ENCODE measurements around the gene SREBF1.

Gene SREBF1

DNA sequence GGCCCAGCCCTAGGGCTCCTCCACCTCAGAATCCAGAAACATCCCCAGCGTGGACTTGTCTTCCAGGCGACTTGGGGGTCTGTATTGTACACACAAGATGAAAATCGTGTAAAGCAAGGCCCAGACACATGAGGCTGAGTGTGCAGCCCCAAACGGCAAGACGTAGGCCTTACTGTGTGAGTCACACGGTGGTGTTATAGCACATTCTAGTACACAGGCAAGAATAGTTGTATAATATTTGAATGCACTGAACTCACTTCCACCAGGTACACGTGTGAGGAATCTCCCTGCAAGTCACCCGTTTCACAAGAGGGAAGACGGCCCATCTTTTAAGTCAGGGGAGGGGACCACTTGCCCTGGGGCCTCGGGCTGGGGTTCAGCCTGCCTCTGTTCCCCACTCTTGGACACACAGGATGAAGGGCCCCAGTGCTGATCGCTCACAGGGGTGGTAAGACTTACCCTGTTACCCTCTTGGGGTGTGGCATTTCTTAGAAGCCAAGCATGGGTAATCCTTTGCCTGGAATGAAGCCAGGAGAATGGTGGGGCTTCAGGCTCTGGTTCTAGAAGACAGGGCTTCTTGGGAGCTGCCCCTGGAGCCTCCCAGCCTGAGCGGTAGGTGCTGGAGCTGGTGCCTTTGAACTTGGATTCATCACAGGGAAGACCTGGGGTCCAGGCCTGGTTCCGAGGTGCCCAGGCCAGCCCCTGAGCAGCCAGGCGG is 71.3 kb downstream of the SREBF1 start:
- peaks cover 16% of the 10 kb centered on the region; the same call in 1 of the 2 replicates for H3K36me3 ChIP-seq (ENCODE audit: insufficient read depth, low read length)
- peaks cover 27% of the 10 kb centered on the region for H4K20me1 ChIP-seq (ENCODE audit: insufficient read depth, low read length, poor library complexity, severe bottlenecking)
- H3K4me1 ChIP-seq (ENCODE audit: insufficient read depth, low read length, poor library complexity, severe bottlenecking), result peaks cover 96% of the 10 kb centered on the region
- H3K4me2 ChIP-seq (ENCODE audit: low read depth, low read length, poor library complexity, severe bottlenecking), result peak overlapping the region; percentile 78
- peaks cover 84% of the 10 kb centered on the region for H3K79me2 ChIP-seq (ENCODE audit: insufficient read depth, low read length)
- no peaks in the 10 kb centered on the region for H3K27me3 ChIP-seq (ENCODE audit: insufficient read depth, low read length, poor library complexity, severe bottlenecking)
- TF ChIP-seq, protein P1, sequence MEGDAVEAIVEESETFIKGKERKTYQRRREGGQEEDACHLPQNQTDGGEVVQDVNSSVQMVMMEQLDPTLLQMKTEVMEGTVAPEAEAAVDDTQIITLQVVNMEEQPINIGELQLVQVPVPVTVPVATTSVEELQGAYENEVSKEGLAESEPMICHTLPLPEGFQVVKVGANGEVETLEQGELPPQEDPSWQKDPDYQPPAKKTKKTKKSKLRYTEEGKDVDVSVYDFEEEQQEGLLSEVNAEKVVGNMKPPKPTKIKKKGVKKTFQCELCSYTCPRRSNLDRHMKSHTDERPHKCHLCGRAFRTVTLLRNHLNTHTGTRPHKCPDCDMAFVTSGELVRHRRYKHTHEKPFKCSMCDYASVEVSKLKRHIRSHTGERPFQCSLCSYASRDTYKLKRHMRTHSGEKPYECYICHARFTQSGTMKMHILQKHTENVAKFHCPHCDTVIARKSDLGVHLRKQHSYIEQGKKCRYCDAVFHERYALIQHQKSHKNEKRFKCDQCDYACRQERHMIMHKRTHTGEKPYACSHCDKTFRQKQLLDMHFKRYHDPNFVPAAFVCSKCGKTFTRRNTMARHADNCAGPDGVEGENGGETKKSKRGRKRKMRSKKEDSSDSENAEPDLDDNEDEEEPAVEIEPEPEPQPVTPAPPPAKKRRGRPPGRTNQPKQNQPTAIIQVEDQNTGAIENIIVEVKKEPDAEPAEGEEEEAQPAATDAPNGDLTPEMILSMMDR (conservative IDR thresholded peaks at IDR 0.05; ENCODE audit: low read length), result no peak
- no peak for TF ChIP-seq EZH2phosphoT487 (IDR thresholded peaks at IDR 0.05; ENCODE audit: borderline replicate concordance)
- no peak overlapping the region for H3K4me3 ChIP-seq (ENCODE audit: low read length, poor library complexity, severe bottlenecking)
- H2AFZ ChIP-seq (ENCODE audit: low read length), result no peak overlapping the region
- no peaks in the 10 kb centered on the region for H3K9me2 ChIP-seq (replicated peaks; ENCODE audit: low read depth, low read length)
- peaks cover 25% of the 10 kb centered on the region for H3F3A ChIP-seq (ENCODE audit: low read depth)
- H3K9me3 ChIP-seq (ENCODE audit: insufficient read depth, low read depth, low read length), result no peaks in the 10 kb centered on the region
- peak overlapping the region; percentile 61 for H3K9ac ChIP-seq (ENCODE audit: low read depth, low read length, poor library complexity, severe bottlenecking)

DNA sequence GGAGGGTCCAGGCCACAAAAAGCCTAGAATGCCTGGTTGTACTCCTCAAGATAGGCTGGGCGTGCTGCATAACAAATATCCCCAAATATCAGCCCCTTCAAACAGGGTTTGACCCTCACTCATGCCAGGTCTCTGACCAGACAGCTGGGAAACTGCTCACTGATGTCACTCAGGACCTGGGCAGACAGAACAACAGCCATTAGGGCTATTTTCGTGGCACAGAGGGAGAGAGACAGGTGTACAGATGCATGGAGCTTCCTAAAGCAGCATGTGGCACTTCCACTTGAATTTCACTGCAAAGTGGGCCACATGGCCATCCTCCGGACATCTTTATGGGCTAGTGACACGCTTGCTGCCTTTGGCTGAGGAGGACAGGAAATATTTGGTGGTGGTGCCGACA is 73.1 kb downstream of the SREBF1 start:
- peaks cover 85% of the 10 kb centered on the region for H3K79me2 ChIP-seq (ENCODE audit: insufficient read depth, low read length)
- peaks cover 25% of the 10 kb centered on the region for H3F3A ChIP-seq (ENCODE audit: low read depth)
- peaks cover 11% of the 10 kb centered on the region for H4K20me1 ChIP-seq (ENCODE audit: insufficient read depth, low read length, poor library complexity, severe bottlenecking)

DNA sequence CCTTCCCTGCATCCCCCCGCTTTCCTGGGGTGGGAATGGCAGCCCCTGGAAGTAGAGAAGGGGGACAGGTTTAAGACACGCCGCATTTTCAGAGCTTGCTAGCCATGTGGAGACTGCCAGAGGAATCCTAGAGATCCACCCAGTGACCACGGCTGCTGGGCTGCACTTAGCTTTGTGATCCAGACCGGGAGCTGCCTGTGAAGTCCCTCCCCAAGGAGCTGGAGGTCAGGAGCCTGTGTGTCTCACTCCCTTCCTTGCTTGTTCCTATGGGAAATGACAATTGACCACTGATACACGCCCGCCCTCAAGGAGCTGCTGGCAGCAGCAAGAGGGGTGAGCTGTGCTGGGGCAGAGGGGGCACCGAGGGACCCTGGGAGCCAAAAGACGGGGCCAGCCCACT is 73.7 kb downstream of the SREBF1 start:
- TF ChIP-seq, protein P1 (conservative IDR thresholded peaks at IDR 0.05; ENCODE audit: low read length), result no peak
- no peak for TF ChIP-seq EZH2phosphoT487 (IDR thresholded peaks at IDR 0.05; ENCODE audit: borderline replicate concordance)
- no peak overlapping the region for H2AFZ ChIP-seq (ENCODE audit: low read length)
- H4K20me1 ChIP-seq (ENCODE audit: insufficient read depth, low read length, poor library complexity, severe bottlenecking), result peaks cover 11% of the 10 kb centered on the region
- H3K36me3 ChIP-seq (ENCODE audit: insufficient read depth, low read length), result peaks cover 23% of the 10 kb centered on the region; the same call in 1 of the 2 replicates
- H3K4me3 ChIP-seq (ENCODE audit: low read length, poor library complexity, severe bottlenecking), result peak overlapping the region; percentile 43
- H3F3A ChIP-seq (ENCODE audit: low read depth), result peaks cover 25% of the 10 kb centered on the region
- H3K4me2 ChIP-seq (ENCODE audit: low read depth, low read length, poor library complexity, severe bottlenecking), result peak overlapping the region; percentile 78
- no peaks in the 10 kb centered on the region for H3K27me3 ChIP-seq (ENCODE audit: insufficient read depth, low read length, poor library complexity, severe bottlenecking)
- H3K9me3 ChIP-seq (ENCODE audit: insufficient read depth, low read depth, low read length), result no peaks in the 10 kb centered on the region
- no peaks in the 10 kb centered on the region for H3K9me2 ChIP-seq (replicated peaks; ENCODE audit: low read depth, low read length)
- peak overlapping the region; percentile 61 for H3K9ac ChIP-seq (ENCODE audit: low read depth, low read length, poor library complexity, severe bottlenecking)
- H3K79me2 ChIP-seq (ENCODE audit: insufficient read depth, low read length), result peaks cover 85% of the 10 kb centered on the region
- H3K4me1 ChIP-seq (ENCODE audit: insufficient read depth, low read length, poor library complexity, severe bottlenecking), result peaks cover 98% of the 10 kb centered on the region

More for the DNA sequence above, 73.1 kb downstream of the SREBF1 start:
- H3K9ac ChIP-seq (ENCODE audit: low read depth, low read length, poor library complexity, severe bottlenecking), result peak overlapping the region; percentile 61
- H3K4me1 ChIP-seq (ENCODE audit: insufficient read depth, low read length, poor library complexity, severe bottlenecking), result peaks cover 98% of the 10 kb centered on the region
- no peak for TF ChIP-seq EZH2phosphoT487 (IDR thresholded peaks at IDR 0.05; ENCODE audit: borderline replicate concordance)
- TF ChIP-seq, protein P1 (conservative IDR thresholded peaks at IDR 0.05; ENCODE audit: low read length), result no peak
- H3K4me2 ChIP-seq (ENCODE audit: low read depth, low read length, poor library complexity, severe bottlenecking), result peak overlapping the region; percentile 78
- no peaks in the 10 kb centered on the region for H3K9me3 ChIP-seq (ENCODE audit: insufficient read depth, low read depth, low read length)
- peaks cover 23% of the 10 kb centered on the region; the same call in 1 of the 2 replicates for H3K36me3 ChIP-seq (ENCODE audit: insufficient read depth, low read length)
- H3K27me3 ChIP-seq (ENCODE audit: insufficient read depth, low read length, poor library complexity, severe bottlenecking), result no peaks in the 10 kb centered on the region
- peak overlapping the region; percentile 43 for H3K4me3 ChIP-seq (ENCODE audit: low read length, poor library complexity, severe bottlenecking)
- H3K9me2 ChIP-seq (replicated peaks; ENCODE audit: low read depth, low read length), result no peaks in the 10 kb centered on the region
- no peak overlapping the region for H2AFZ ChIP-seq (ENCODE audit: low read length)
